ENCODE data around the gene HACD2.

Gene HACD2

GRCh38 chr3:123453675-123454074 lies 131.2 kb downstream of the HACD2 start:
- TF ChIP-seq, protein P1, sequence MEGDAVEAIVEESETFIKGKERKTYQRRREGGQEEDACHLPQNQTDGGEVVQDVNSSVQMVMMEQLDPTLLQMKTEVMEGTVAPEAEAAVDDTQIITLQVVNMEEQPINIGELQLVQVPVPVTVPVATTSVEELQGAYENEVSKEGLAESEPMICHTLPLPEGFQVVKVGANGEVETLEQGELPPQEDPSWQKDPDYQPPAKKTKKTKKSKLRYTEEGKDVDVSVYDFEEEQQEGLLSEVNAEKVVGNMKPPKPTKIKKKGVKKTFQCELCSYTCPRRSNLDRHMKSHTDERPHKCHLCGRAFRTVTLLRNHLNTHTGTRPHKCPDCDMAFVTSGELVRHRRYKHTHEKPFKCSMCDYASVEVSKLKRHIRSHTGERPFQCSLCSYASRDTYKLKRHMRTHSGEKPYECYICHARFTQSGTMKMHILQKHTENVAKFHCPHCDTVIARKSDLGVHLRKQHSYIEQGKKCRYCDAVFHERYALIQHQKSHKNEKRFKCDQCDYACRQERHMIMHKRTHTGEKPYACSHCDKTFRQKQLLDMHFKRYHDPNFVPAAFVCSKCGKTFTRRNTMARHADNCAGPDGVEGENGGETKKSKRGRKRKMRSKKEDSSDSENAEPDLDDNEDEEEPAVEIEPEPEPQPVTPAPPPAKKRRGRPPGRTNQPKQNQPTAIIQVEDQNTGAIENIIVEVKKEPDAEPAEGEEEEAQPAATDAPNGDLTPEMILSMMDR (IDR thresholded peaks at IDR 0.05) = no peak

- TF ChIP-seq, protein P1 (IDR thresholded peaks at IDR 0.05) = no peak
These were observed 133.7 kb downstream of the HACD2 start for GRCh38 chr3:123451186-123451585.

DNA sequence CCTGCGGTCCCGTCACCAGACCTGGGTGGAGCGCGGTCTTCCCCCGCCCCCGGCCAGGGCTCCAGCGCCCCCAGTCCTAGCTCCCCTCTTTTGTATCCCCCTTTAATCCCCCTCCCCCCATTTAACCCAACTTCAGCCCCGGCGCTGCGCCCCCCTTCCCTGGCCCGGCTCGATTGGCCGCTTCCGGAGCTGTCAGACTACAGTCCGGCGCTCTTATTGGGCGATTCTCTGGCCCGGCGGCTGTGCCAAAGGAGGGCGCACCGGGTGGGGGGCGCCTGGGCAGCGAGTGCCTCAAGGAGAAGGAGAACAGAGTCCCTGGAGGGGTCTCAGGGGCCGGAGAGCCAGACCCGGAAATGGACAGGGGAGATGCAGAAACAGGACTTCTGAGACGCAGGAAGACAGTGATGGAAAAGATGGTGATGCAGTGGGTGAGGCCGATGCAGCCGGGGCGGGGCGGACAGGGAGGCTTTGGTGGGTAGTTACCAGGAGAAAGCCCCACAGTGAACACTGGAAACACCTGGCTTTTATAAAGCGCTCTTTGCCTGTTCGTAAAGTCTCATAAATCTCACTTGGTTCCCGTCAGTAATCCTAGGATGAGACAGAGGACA lies 134.8 kb downstream of the HACD2 start:
- TF ChIP-seq, protein P1 (IDR thresholded peaks at IDR 0.05) = no peak

GRCh38 chr3:123449102-123449996 lies 135.5 kb downstream of the HACD2 start:
- TF ChIP-seq, protein P1 (IDR thresholded peaks at IDR 0.05) = no peak

DNA sequence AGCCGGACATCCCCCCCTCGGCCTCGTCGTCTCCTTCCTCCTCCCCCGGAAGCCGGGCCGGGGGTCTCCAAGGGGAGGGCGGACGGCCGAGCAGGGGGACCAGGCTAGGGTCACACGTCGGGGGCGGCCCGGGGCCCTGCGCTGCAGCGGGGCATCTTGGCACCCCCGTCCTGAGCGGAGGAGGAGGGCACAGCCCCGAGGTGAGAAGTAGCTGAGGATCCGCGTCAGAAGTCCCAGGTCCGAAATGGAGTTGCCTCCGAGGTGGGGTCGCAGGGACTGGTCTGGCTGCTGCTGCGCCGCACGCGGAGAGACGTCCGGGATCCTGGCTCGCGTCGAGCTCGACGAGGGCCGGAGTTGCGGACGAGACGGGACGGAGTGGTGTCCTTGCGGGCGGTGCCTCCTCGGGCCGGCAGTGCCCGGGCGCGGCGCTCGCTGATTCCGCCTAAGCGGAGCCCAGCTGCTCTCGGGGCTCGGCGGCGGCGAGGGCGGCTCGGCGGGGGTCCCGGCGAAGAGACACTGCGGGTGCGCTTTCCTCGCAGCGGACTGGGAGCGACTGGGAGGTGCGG lies 136.2 kb downstream of the HACD2 start, which contains the start of gene ADCY5:
ADCY5 (minus strand) TSS at position 555 of the 566 bp plus-strand sequence; CDS start at position 10, 545 bp downstream.
- TF ChIP-seq, protein P1 (IDR thresholded peaks at IDR 0.05) = no peak

GRCh38 chr3:123447749-123448517 lies 136.9 kb downstream of the HACD2 start:
- TF ChIP-seq, protein P1 (IDR thresholded peaks at IDR 0.05) = no peak

- TF ChIP-seq, protein P1 (IDR thresholded peaks at IDR 0.05) = no peak
These were observed 137.5 kb downstream of the HACD2 start for GRCh38 chr3:123447416-123447748.

All from LNCAP (cell line).